WTC11 (cell line): Measurements from ENCODE around the gene CDCA7.
"Not testable (repeated sequence)": the region's sequence is repeated elsewhere in the genome, so short reads cannot be mapped to it uniquely, and the experiment has no call there.

ENCODE experiments used
- ESRRA ChIP-seq: sonication (generic); formaldehyde crosslinking; IDR thresholded peaks from 2 replicates; pipeline ENCODE4 v1.8.1; 2022; ENCODE audit warnings: mild to moderate bottlenecking, missing genetic modification reagents, borderline replicate concordance
- ETV6 ChIP-seq: sonication (generic); formaldehyde crosslinking; IDR thresholded peaks from 2 replicates; pipeline ENCODE4 v1.8.1; 2022; ENCODE audit warnings: mild to moderate bottlenecking, missing genetic modification reagents
- FOXK1 ChIP-seq: sonication (generic); formaldehyde crosslinking; IDR thresholded peaks from 2 replicates; pipeline ENCODE4 v1.8.0; 2022; ENCODE audit warnings: mild to moderate bottlenecking, moderate library complexity, missing genetic modification reagents
- FOXP1 ChIP-seq: sonication (generic); formaldehyde crosslinking; IDR thresholded peaks from 2 replicates; pipeline ENCODE4 v1.8.0; 2022; ENCODE audit warnings: missing genetic modification reagents, mild to moderate bottlenecking, moderate library complexity, borderline replicate concordance
- MYBL2 ChIP-seq: sonication (generic); formaldehyde crosslinking; IDR thresholded peaks from 2 replicates; pipeline ENCODE4 v1.8.1; 2023; ENCODE audit warnings: mild to moderate bottlenecking, moderate library complexity, missing genetic modification reagents
- ZNF138 ChIP-seq: sonication (generic); formaldehyde crosslinking; conservative IDR thresholded peaks from 2 replicates; pipeline ENCODE4 v1.8.1; 2022; ENCODE audit warnings: mild to moderate bottlenecking, moderate library complexity, missing genetic modification reagents
- ZNF232 ChIP-seq: sonication (generic); formaldehyde crosslinking; IDR thresholded peaks from 2 replicates; pipeline ENCODE4 v1.8.0; 2022; ENCODE audit warnings: mild to moderate bottlenecking, missing genetic modification reagents
- ZNF263 ChIP-seq: sonication (generic); formaldehyde crosslinking; IDR thresholded peaks from 2 replicates; pipeline ENCODE4 v1.8.1; 2022; ENCODE audit warnings: low read depth, mild to moderate bottlenecking, moderate library complexity, missing genetic modification reagents
- TF ChIP-seq, protein P1 (sequence below): fragments of 200-600 bp; IDR thresholded peaks from 2 replicates; pipeline ENCODE4 v1.8.0; 2022; ENCODE audit warnings: antibody characterized with exemption
- TF ChIP-seq, protein P2 (sequence below): sonication (generic); formaldehyde crosslinking; IDR thresholded peaks from 2 replicates; pipeline ENCODE4 v1.8.1; 2023; ENCODE audit warnings: mild to moderate bottlenecking, missing genetic modification reagents
- TF ChIP-seq, protein P3 (sequence below): sonication (generic); formaldehyde crosslinking; conservative IDR thresholded peaks from 2 replicates; pipeline ENCODE4 v1.8.1; 2022; ENCODE audit warnings: mild to moderate bottlenecking, missing genetic modification reagents
- TF ChIP-seq, protein P4 (sequence below): sonication (generic); formaldehyde crosslinking; IDR thresholded peaks from 2 replicates; pipeline ENCODE4 v1.8.0; 2022; ENCODE audit warnings: mild to moderate bottlenecking, missing genetic modification reagents
- TF ChIP-seq, protein P5 (sequence below): sonication (generic); formaldehyde crosslinking; IDR thresholded peaks from 2 replicates; pipeline ENCODE4 v1.8.1; 2022; ENCODE audit warnings: low read depth, missing genetic modification reagents, borderline replicate concordance

DNA sequence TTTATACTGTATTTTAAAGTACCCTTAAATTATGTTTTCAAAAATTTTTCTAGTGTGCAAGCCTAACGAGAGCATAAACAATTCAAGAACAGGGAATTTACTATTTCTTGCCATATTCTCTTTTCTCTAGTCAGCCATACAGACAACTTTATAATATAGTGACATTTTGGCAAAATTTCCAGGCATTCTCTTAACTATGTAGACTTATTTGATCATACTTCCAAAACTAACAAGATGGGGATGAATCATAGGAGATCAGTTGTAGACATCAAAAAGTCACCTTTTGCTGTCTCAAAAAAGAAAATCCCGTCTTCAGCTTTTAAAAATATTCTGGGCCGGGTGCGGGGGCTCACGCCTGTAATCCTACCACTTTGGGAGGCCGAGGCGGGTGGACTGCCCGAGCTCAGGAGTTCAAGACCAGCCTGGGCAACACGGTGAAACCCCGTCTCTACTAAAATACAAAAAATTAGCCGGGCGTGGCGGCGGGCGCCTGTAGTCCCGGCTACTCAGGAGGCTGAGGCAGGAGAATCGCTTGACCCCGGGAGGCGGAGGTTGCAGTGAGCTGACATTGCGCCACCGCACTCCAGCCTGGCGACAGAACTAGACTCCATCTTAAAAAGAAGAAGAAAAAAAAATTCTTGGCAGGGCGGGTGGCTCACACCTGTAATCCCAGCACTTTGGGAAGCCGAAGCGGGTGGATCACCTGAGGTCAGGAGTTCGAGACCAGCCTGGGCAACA is 61.9 kb downstream of the CDCA7 start:
- TF ChIP-seq, protein P1, sequence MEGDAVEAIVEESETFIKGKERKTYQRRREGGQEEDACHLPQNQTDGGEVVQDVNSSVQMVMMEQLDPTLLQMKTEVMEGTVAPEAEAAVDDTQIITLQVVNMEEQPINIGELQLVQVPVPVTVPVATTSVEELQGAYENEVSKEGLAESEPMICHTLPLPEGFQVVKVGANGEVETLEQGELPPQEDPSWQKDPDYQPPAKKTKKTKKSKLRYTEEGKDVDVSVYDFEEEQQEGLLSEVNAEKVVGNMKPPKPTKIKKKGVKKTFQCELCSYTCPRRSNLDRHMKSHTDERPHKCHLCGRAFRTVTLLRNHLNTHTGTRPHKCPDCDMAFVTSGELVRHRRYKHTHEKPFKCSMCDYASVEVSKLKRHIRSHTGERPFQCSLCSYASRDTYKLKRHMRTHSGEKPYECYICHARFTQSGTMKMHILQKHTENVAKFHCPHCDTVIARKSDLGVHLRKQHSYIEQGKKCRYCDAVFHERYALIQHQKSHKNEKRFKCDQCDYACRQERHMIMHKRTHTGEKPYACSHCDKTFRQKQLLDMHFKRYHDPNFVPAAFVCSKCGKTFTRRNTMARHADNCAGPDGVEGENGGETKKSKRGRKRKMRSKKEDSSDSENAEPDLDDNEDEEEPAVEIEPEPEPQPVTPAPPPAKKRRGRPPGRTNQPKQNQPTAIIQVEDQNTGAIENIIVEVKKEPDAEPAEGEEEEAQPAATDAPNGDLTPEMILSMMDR = not testable (repeated sequence)
- TF ChIP-seq, protein P2, sequence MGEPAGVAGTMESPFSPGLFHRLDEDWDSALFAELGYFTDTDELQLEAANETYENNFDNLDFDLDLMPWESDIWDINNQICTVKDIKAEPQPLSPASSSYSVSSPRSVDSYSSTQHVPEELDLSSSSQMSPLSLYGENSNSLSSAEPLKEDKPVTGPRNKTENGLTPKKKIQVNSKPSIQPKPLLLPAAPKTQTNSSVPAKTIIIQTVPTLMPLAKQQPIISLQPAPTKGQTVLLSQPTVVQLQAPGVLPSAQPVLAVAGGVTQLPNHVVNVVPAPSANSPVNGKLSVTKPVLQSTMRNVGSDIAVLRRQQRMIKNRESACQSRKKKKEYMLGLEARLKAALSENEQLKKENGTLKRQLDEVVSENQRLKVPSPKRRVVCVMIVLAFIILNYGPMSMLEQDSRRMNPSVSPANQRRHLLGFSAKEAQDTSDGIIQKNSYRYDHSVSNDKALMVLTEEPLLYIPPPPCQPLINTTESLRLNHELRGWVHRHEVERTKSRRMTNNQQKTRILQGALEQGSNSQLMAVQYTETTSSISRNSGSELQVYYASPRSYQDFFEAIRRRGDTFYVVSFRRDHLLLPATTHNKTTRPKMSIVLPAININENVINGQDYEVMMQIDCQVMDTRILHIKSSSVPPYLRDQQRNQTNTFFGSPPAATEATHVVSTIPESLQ = not testable (repeated sequence)
- TF ChIP-seq, protein P3, sequence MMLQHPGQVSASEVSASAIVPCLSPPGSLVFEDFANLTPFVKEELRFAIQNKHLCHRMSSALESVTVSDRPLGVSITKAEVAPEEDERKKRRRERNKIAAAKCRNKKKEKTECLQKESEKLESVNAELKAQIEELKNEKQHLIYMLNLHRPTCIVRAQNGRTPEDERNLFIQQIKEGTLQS (CRISPR knock-in tag) = not testable (repeated sequence)
- not testable (repeated sequence) for TF ChIP-seq ESRRA; ZNF232 (CRISPR knock-in tag); FOXK1 (CRISPR knock-in tag); ZNF263; FOXP1; MYBL2 (CRISPR knock-in tag); ZNF138; ETV6
- TF ChIP-seq, protein P4, sequence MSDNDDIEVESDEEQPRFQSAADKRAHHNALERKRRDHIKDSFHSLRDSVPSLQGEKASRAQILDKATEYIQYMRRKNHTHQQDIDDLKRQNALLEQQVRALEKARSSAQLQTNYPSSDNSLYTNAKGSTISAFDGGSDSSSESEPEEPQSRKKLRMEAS (CRISPR knock-in tag) = not testable (repeated sequence)
- TF ChIP-seq, protein P5, sequence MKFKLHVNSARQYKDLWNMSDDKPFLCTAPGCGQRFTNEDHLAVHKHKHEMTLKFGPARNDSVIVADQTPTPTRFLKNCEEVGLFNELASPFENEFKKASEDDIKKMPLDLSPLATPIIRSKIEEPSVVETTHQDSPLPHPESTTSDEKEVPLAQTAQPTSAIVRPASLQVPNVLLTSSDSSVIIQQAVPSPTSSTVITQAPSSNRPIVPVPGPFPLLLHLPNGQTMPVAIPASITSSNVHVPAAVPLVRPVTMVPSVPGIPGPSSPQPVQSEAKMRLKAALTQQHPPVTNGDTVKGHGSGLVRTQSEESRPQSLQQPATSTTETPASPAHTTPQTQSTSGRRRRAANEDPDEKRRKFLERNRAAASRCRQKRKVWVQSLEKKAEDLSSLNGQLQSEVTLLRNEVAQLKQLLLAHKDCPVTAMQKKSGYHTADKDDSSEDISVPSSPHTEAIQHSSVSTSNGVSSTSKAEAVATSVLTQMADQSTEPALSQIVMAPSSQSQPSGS = not testable (repeated sequence)
